Fibroblast of villous mesenchyme (primary cell): ENCODE measurements around the gene NAPB. TPM values are rescaled to one million over a fixed set of nuclear protein-coding genes. Genes with fewer than 3 reads are reported as not detected.

Source experiments
- DNase-seq: peaks from one replicate; pipeline ENCODE4 v3.0.0-alpha.2; 2010; ENCODE audit warnings: low read depth
- H3K4me3 ChIP-seq: 2 replicates; pipeline ENCODE4 v1.5.1; 2011; ENCODE audit warnings: low read depth, mild to moderate bottlenecking, low read length
- CTCF ChIP-seq: IDR thresholded peaks from 2 replicates; pipeline ENCODE4 v1.5.1; 2012; ENCODE audit warnings: low read depth, mild to moderate bottlenecking, low read length; ENCODE audit not compliant: insufficient read depth
- total RNA-seq: library from RNA; depleted of rRNA; stranded (reverse); fragments of >200 nt; gene quantifications from 2 replicates; pipeline ENCODE4 v1.2.3, GENCODE V29; 2012

Gene NAPB
- total RNA-seq, 1 donor: 9.5 TPM

GRCh38 chr20:23448167-23448566 lies 26.9 kb upstream of the NAPB start:
- TF ChIP-seq CTCF: no peak
- no peak overlapping the region for H3K4me3 ChIP-seq
- no peak for DNase-seq

- peak; percentile 83 for DNase-seq
- no peak overlapping the region for H3K4me3 ChIP-seq
- peak; percentile 79 for TF ChIP-seq CTCF
Measured at GRCh38 chr20:23446505-23446904, 25.2 kb upstream of the NAPB start.

- TF ChIP-seq CTCF: no peak
- peak; percentile 80 for DNase-seq
Measured at GRCh38 chr20:23445596-23446217, 24.4 kb upstream of the NAPB start.

GRCh38 chr20:23444859-23445258 lies 23.6 kb upstream of the NAPB start:
- no peak for TF ChIP-seq CTCF
- DNase-seq: no peak
- no peak overlapping the region for H3K4me3 ChIP-seq

More at GRCh38 chr20:23445596-23446217, 24.4 kb upstream of the NAPB start:
- no peak overlapping the region for H3K4me3 ChIP-seq

- DNase-seq: no peak
- H3K4me3 ChIP-seq: no peak overlapping the region
- no peak for TF ChIP-seq CTCF
Measured at GRCh38 chr20:23442436-23442835, 21.1 kb upstream of the NAPB start.

GRCh38 chr20:23441850-23442313 lies 20.6 kb upstream of the NAPB start:
- peak; percentile 96 for TF ChIP-seq CTCF
- peak; percentile 79 for DNase-seq
- no peak overlapping the region for H3K4me3 ChIP-seq

- no peak overlapping the region for H3K4me3 ChIP-seq
- DNase-seq: no peak
- no peak for TF ChIP-seq CTCF
Measured at GRCh38 chr20:23440004-23440403, 18.7 kb upstream of the NAPB start.
